Hindlimb muscle (tissue), 1 donor: ENCODE results near the gene SUSD4. TPM values are rescaled to one million over a fixed set of nuclear protein-coding genes. Genes with fewer than 3 reads are reported as not detected.

ENCODE experiments used
- DNase-seq: peaks from one replicate; pipeline ENCODE4 v3.0.0-alpha.2; 2013
- polyA plus RNA-seq: library from polyadenylated mRNA; unstranded; fragments of 120-200 nt; gene quantifications from one replicate; pipeline ENCODE4 v1.2.1, GENCODE V29; 2013; ENCODE audit not compliant: insufficient read length

SUSD4 gene
- polyA plus RNA-seq, 1 donor: 2.0 TPM

GRCh38 chr1:223179786-223180185 is 184.2 kb downstream of the SUSD4 start:
- DNase-seq: no peak

GRCh38 chr1:223179280-223179679 is 184.7 kb downstream of the SUSD4 start:
- no peak for DNase-seq

- peak; percentile 21 for DNase-seq
Measured at GRCh38 chr1:223177681-223178080, 186.3 kb downstream of the SUSD4 start.

- no peak for DNase-seq
Measured at GRCh38 chr1:223176437-223176836, 187.5 kb downstream of the SUSD4 start.

GRCh38 chr1:223175633-223176032 is 188.3 kb downstream of the SUSD4 start:
- peak; percentile 18 for DNase-seq

GRCh38 chr1:223175032-223175431 is 188.9 kb downstream of the SUSD4 start:
- no peak for DNase-seq

Other genes with a start within 250 kb of the SUSD4 start
- gene TLR5, start 220.9 kb downstream of the SUSD4 start, polyA plus RNA-seq: 5.9 TPM
- gene CCDC185, start 29.2 kb upstream of the SUSD4 start, polyA plus RNA-seq: not detected